Measurements from ENCODE around the gene XIRP2.
"Not testable (repeated sequence)": the region's sequence is repeated elsewhere in the genome, so short reads cannot be mapped to it uniquely, and the experiment has no call there.

DNA sequence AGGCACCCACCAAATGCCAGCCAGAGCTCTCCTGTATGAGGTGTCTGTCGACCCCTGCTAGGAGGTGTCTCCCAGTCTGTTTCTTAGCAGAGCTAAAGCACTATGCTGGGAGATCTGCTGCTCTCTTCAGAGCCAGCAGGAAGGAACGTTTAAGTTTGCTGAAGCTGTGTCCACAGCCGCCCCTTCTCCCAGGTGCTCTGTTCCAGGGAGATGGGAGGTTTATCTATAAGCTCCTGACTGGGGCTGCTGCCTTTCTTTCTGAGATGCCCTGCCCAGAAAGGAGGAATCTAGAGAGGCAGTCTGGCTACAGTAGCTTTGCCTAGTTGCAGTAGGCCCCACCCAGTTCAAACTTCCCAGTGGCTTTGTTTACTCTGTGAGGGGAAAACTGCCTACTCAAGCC is 210.7 kb downstream of the XIRP2 start:
- not testable (repeated sequence) for TF ChIP-seq SAP30 (IDR thresholded peaks at IDR 0.05; ENCODE audit: insufficient read depth, insufficient replicate concordance, low read length); EP300 (IDR thresholded peaks at IDR 0.05; ENCODE audit: borderline replicate concordance in 1 of 2, low read depth in 2 of 2, low read length in 2 of 2); TEAD4 (IDR thresholded peaks at IDR 0.05; ENCODE audit: low read depth, low read length); HDAC6 (IDR thresholded peaks at IDR 0.05; ENCODE audit: low read depth, low read length); POLR2AphosphoS5 (IDR thresholded peaks at IDR 0.05; ENCODE audit: low read depth, low read length); BACH1 (IDR thresholded peaks at IDR 0.05; ENCODE audit: low read length); POU5F1 (IDR thresholded peaks at IDR 0.05; ENCODE audit: low read depth, low read length); POLR2A (IDR thresholded peaks at IDR 0.05; ENCODE audit: control extremely low read depth in 1 of 2, low read depth in 2 of 2, low read length in 2 of 2); SRF (IDR thresholded peaks at IDR 0.05; ENCODE audit: low read depth, low read length); EZH2 (IDR thresholded peaks at IDR 0.05; ENCODE audit: low read depth, low read length, severe bottlenecking); PHF8 (conservative IDR thresholded peaks at IDR 0.05; ENCODE audit: low read depth, low read length); TCF12 (IDR thresholded peaks at IDR 0.05; ENCODE audit: low read depth, low read length)
- TF ChIP-seq, protein P1, sequence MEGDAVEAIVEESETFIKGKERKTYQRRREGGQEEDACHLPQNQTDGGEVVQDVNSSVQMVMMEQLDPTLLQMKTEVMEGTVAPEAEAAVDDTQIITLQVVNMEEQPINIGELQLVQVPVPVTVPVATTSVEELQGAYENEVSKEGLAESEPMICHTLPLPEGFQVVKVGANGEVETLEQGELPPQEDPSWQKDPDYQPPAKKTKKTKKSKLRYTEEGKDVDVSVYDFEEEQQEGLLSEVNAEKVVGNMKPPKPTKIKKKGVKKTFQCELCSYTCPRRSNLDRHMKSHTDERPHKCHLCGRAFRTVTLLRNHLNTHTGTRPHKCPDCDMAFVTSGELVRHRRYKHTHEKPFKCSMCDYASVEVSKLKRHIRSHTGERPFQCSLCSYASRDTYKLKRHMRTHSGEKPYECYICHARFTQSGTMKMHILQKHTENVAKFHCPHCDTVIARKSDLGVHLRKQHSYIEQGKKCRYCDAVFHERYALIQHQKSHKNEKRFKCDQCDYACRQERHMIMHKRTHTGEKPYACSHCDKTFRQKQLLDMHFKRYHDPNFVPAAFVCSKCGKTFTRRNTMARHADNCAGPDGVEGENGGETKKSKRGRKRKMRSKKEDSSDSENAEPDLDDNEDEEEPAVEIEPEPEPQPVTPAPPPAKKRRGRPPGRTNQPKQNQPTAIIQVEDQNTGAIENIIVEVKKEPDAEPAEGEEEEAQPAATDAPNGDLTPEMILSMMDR (IDR thresholded peaks at IDR 0.05; ENCODE audit: control extremely low read depth in 1 of 3, insufficient read depth in 1 of 3, low read depth in 1 of 3, low read length in 3 of 3) = not testable (repeated sequence)
- TF ChIP-seq, protein P2, sequence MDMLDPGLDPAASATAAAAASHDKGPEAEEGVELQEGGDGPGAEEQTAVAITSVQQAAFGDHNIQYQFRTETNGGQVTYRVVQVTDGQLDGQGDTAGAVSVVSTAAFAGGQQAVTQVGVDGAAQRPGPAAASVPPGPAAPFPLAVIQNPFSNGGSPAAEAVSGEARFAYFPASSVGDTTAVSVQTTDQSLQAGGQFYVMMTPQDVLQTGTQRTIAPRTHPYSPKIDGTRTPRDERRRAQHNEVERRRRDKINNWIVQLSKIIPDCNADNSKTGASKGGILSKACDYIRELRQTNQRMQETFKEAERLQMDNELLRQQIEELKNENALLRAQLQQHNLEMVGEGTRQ (IDR thresholded peaks at IDR 0.05; ENCODE audit: low read length) = not testable (repeated sequence)

All from H1 (cell line).